Suprapubic skin (tissue), 4 donors: ENCODE data around the gene TARS3. TPM values are rescaled to one million over a fixed set of nuclear protein-coding genes. Genes with fewer than 3 reads are reported as not detected.

Experiments used
- DNase-seq, 2 donors: peaks; one replicate each; pipeline ENCODE4 v3.0.0-alpha.2; 2019; ENCODE audit warnings: low spot score in 2 of 2
- H3K27ac ChIP-seq: fragments of 200-600 bp; sonication (generic); one replicate; pipeline ENCODE4 v1.5.1; 2019
- H3K27me3 ChIP-seq: fragments of 200-600 bp; sonication (generic); one replicate; pipeline ENCODE4 v1.5.1; 2019
- H3K36me3 ChIP-seq: fragments of 200-600 bp; sonication (generic); one replicate; pipeline ENCODE4 v1.5.1; 2019
- H3K4me1 ChIP-seq: fragments of 200-600 bp; sonication (generic); one replicate; pipeline ENCODE4 v1.5.1; 2019
- H3K4me3 ChIP-seq: fragments of 200-600 bp; sonication (generic); one replicate; pipeline ENCODE4 v1.5.1; 2019; ENCODE audit warnings: mild to moderate bottlenecking
- H3K9me3 ChIP-seq: fragments of 200-600 bp; sonication (generic); one replicate; pipeline ENCODE4 v1.5.1; 2019
- EP300 ChIP-seq: sonication (generic); formaldehyde crosslinking; IDR thresholded peaks from one replicate; pipeline ENCODE4 v1.6.1; 2017; ENCODE audit warnings: antibody characterized with exemption
- POLR2A ChIP-seq, 2 donors: fragments of 450-650 bp; IDR thresholded peaks; one replicate each; pipeline ENCODE4 v1.6.1; 2017; ENCODE audit warnings: antibody characterized with exemption in 2 of 2, mild to moderate bottlenecking in 2 of 2, moderate library complexity in 2 of 2
- POLR2AphosphoS5 ChIP-seq, 3 donors: sonication (generic); formaldehyde crosslinking; IDR thresholded peaks; one replicate each; pipeline ENCODE4 v1.6.1; 2017; ENCODE audit warnings: antibody characterized with exemption in 3 of 3
- WGBS: methylation state at CpG from one replicate; pipeline ENCODE4 v1.1.5; 2018; 5-methylcytosine and 5-hydroxymethylcytosine counted together
- total RNA-seq, 4 donors: library from RNA; depleted of rRNA; stranded (reverse); fragments of >200 nt; gene quantifications; one replicate each; pipeline ENCODE4 v1.1.0, GENCODE V29; 2016
- TF ChIP-seq, protein P1 (sequence below), 2 donors: fragments of 200-600 bp in 1 of 2; fragments of 450-650 bp in 1 of 2; sonication (generic) in 1 of 2; IDR thresholded peaks; one replicate each; pipeline ENCODE4 v1.5.1; 2016 to 2019; ENCODE audit warnings: antibody characterized with exemption in 2 of 2, mild to moderate bottlenecking in 1 of 2, moderate library complexity in 1 of 2

The TARS3 gene
- total RNA-seq, 4 donors from 2014 or later, result 5.4 to 19.3 (median 12.3) TPM

DNA sequence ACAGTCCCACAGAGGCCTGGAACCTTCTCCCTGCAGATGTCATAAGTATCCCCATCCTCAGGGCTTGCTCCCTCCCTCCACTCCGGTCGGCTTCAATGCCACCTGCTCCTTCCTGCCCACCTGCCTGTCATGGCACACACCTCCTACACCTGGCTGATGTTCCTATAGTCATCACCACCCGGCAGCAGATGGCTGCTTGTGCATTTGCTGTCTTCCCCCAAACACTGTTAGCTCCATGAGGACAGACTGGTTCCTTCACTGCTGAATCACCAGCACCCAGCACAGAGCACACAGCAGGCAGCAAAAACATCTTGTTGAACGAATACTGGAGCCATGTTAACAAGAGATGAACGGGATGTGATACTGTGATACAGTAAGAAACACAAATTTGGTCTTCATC, 14.8 kb downstream of the TARS3 start:
- Histone ChIP-seq H3K4me3 (no peak overlapping the region), H3K9me3 (no peaks in the 10 kb centered on the region), H3K36me3 (peaks cover 75% of the 10 kb centered on the region), H3K27ac (no peak overlapping the region), H3K4me1 (no peaks in the 10 kb centered on the region), H3K27me3 (no peaks in the 10 kb centered on the region)
- WGBS, result 90% methylated on average over 5 of the region's 5 CpGs
- no peak for DNase-seq
- TF ChIP-seq POLR2A (IDR thresholded peaks at IDR 0.05), result no peak
- TF ChIP-seq POLR2AphosphoS5 (IDR thresholded peaks at IDR 0.05), result no peak
- no peak for TF ChIP-seq EP300
- TF ChIP-seq, protein P1, sequence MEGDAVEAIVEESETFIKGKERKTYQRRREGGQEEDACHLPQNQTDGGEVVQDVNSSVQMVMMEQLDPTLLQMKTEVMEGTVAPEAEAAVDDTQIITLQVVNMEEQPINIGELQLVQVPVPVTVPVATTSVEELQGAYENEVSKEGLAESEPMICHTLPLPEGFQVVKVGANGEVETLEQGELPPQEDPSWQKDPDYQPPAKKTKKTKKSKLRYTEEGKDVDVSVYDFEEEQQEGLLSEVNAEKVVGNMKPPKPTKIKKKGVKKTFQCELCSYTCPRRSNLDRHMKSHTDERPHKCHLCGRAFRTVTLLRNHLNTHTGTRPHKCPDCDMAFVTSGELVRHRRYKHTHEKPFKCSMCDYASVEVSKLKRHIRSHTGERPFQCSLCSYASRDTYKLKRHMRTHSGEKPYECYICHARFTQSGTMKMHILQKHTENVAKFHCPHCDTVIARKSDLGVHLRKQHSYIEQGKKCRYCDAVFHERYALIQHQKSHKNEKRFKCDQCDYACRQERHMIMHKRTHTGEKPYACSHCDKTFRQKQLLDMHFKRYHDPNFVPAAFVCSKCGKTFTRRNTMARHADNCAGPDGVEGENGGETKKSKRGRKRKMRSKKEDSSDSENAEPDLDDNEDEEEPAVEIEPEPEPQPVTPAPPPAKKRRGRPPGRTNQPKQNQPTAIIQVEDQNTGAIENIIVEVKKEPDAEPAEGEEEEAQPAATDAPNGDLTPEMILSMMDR (IDR thresholded peaks at IDR 0.05), result no peak

DNA sequence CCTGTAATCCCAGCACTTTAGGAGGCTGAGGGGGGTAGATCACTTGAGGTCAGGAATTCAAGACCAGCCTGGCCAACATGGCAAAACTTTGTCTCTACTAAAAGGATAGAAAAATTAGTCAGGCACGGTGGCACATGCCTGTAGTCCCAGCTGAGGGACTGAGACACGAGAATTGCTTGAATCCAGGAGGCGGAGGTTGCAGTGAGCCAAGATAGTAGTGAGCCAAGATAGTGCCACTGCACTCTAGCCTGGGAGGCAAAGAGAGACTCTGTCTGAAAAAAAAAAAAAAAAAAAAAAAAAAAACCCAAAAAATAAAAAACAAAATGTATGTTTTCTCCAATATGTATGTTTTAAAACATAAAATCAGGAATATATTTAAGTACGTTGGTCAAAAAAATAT, 16.3 kb downstream of the TARS3 start:
- no peak overlapping the region for H3K27ac ChIP-seq
- WGBS, result 87% methylated on average over 4 of the region's 4 CpGs
- H3K36me3 ChIP-seq, result peaks cover 70% of the 10 kb centered on the region

DNA sequence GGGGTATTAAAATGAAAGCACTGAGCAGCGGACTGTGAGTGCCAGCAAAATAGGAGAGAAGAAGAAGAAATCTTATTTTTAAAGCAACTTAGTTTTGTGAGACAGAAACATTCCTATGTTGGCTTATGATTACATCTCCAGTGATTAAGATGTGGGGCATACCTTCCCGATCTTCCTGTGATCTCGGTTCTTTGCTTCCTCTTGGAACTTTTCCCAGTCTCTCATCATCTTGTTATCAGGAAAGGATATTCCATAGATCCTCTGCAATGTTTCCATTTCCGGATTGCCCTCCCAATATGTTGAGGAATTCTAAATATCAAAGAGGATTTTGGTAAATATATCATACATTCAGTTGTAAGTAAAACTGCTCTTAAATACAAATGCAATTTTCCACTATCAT, 22.2 kb downstream of the TARS3 start:
- H3K36me3 ChIP-seq, result peaks cover 72% of the 10 kb centered on the region
- H3K27ac ChIP-seq, result no peak overlapping the region
- 74% methylated on average over 4 of the region's 4 CpGs for WGBS

More for the DNA sequence above, 16.3 kb downstream of the TARS3 start:
- DNase-seq, result no peak
- Histone ChIP-seq H3K4me3 (no peak overlapping the region), H3K27me3 (no peaks in the 10 kb centered on the region), H3K9me3 (no peaks in the 10 kb centered on the region), H3K4me1 (no peaks in the 10 kb centered on the region)
- TF ChIP-seq EP300 (no peak), POLR2A (IDR thresholded peaks at IDR 0.05) (no peak), POLR2AphosphoS5 (IDR thresholded peaks at IDR 0.05) (no peak)
- TF ChIP-seq, protein P1 (IDR thresholded peaks at IDR 0.05), result no peak

DNA sequence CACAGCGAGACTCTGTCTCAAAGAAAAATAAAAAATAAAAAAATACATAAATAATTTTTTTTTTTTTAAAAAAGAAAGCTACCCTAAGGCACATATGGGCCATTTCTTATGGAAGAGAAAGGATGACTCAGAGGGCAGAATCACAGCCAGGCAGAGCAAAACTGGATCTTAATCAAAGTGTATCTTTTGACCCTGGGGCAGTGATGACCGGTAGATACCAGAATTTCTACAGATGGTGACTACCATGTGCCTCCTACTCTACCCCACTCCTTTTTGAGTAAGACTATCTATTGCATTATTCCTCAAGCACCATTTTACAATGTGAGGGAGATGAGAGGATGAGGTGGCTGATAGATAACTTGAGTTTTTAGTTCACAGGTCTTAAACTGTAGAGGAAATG, 26.0 kb downstream of the TARS3 start:
- H3K36me3 ChIP-seq, result peaks cover 80% of the 10 kb centered on the region
- TF ChIP-seq POLR2A (IDR thresholded peaks at IDR 0.05) (no peak), POLR2AphosphoS5 (IDR thresholded peaks at IDR 0.05) (no peak), EP300 (no peak)
- TF ChIP-seq, protein P1 (IDR thresholded peaks at IDR 0.05), result no peak
- no peaks in the 10 kb centered on the region for H3K4me1 ChIP-seq
- 63% methylated on average over 2 of the region's 2 CpGs for WGBS
- H3K27ac ChIP-seq, result no peak overlapping the region
- H3K4me3 ChIP-seq, result no peak overlapping the region
- H3K27me3 ChIP-seq, result no peaks in the 10 kb centered on the region
- no peaks in the 10 kb centered on the region for H3K9me3 ChIP-seq
- no peak for DNase-seq

More for the DNA sequence above, 22.2 kb downstream of the TARS3 start:
- Histone ChIP-seq H3K9me3 (no peaks in the 10 kb centered on the region), H3K4me1 (no peaks in the 10 kb centered on the region), H3K4me3 (no peak overlapping the region), H3K27me3 (no peaks in the 10 kb centered on the region)
- no peak for DNase-seq
- TF ChIP-seq POLR2AphosphoS5 (IDR thresholded peaks at IDR 0.05), result no peak
- TF ChIP-seq, protein P1 (IDR thresholded peaks at IDR 0.05), result no peak
- TF ChIP-seq POLR2A (IDR thresholded peaks at IDR 0.05), result no peak
- TF ChIP-seq EP300, result no peak

DNA sequence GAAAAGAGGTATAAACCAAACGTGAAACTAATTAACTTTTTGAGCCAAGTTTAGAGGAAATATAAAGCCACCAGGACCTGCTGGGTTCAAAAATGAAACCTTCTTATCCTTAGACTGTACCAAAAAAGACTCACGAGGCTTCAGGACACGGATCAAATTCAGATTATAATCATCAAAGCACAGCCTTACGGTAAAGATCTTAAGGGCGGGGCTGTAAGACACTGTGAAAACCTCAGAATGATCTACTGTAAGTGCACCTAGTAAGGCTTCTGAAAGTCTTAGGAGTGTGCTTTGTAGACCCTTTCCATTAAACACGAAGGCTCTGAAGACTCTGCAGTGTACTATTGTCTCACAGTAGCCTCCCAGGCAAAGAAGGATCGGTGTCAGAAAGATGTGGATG, 26.8 kb downstream of the TARS3 start:
- Histone ChIP-seq H3K4me1 (no peaks in the 10 kb centered on the region), H3K4me3 (no peak overlapping the region), H3K27me3 (no peaks in the 10 kb centered on the region), H3K36me3 (peaks cover 83% of the 10 kb centered on the region), H3K9me3 (no peaks in the 10 kb centered on the region), H3K27ac (no peak overlapping the region)
- DNase-seq, result no peak
- WGBS, result 80% methylated on average over 7 of the region's 7 CpGs
- TF ChIP-seq, protein P1 (IDR thresholded peaks at IDR 0.05), result no peak
- TF ChIP-seq POLR2A (IDR thresholded peaks at IDR 0.05), result no peak
- TF ChIP-seq POLR2AphosphoS5 (IDR thresholded peaks at IDR 0.05), result no peak
